HCT116 (cell line): ENCODE results near the gene ELL2. TPM values are rescaled to one million over a fixed set of nuclear protein-coding genes. Genes with fewer than 3 reads are reported as not detected.

ENCODE experiments used
- ATAC-seq: fragments of 200-7000 bp; cut with Tn5 transposase; 2 replicates; pipeline ENCODE4 v1.9.1; 2020; ENCODE audit warnings: mild to moderate bottlenecking, moderate library complexity
- BruUV-seq: library from RNA; stranded (reverse); fragments of 400-500 nt; replicated peaks from 2 replicates; lab custom pipeline; 2021; lab: Mats Ljungman, UMichigan
- CTCF ChIA-PET: fragments of 300-600 bp; sonication (Branson Sonifier 250); formaldehyde crosslinking; loops from one replicate; lab custom pipeline; 2021; ENCODE audit warnings: antibody characterized with exemption; lab: Charles Lee
- POLR2A ChIA-PET: fragments of 300-600, 350-600 bp; sonication (Branson Sonifier 250); formaldehyde crosslinking; loops from one replicate; lab custom pipeline; 2021; ENCODE audit warnings: antibody characterized with exemption; lab: Charles Lee
- RAD21 ChIA-PET, 2 experiments: fragments of 300-600 bp; sonication (Branson Sonifier 250); formaldehyde crosslinking; loops; one replicate each; lab custom pipeline; 2023; ENCODE audit warnings: low total read pairs in 2 of 2; ENCODE audit not compliant: uncharacterized antibody in 2 of 2, unreplicated experiment in 2 of 2, low non-redundant PET in 1 of 2; lab: Charles Lee
- DNase-seq: peaks from one replicate; pipeline ENCODE4 v3.0.0-alpha.2; 2010; ENCODE audit warnings: low read depth, low spot score
- H2AFZ ChIP-seq: fragments of 200-600 bp; shearing (Covaris generic), sonication (generic); 2 replicates; pipeline ENCODE4 v1.6.1; 2017; ENCODE audit warnings: low read depth, mixed run types, mixed read lengths, antibody characterized with exemption, low read length; ENCODE audit not compliant: poor library complexity, severe bottlenecking
- H3K27ac ChIP-seq: 2 replicates; pipeline ENCODE4 v1.5.1; 2012; ENCODE audit warnings: low read depth, low read length
- H3K27me3 ChIP-seq: fragments of 200-600 bp; sonication (generic); 2 replicates; pipeline ENCODE4 v1.6.1; 2016; ENCODE audit warnings: mixed run types, low read length, mixed read lengths; ENCODE audit not compliant: insufficient read depth
- H3K36me3 ChIP-seq, 2 experiments: fragments of 200-500 bp in 1 of 2; fragments of 200-600 bp in 1 of 2; sonication (Bioruptor generic) in 1 of 2; sonication (generic) in 1 of 2; 2 replicates each; pipeline versions ENCODE4 v1.5.1 to v1.6.1; 2014 to 2016; ENCODE audit warnings: low read length in 2 of 2, inconsistent platforms in 1 of 2, mixed read lengths in 1 of 2, mixed run types in 1 of 2; ENCODE audit not compliant: insufficient read depth in 2 of 2, control insufficient read depth in 1 of 2
- H3K4me1 ChIP-seq, 2 experiments: fragments of 200-600 bp in 1 of 2; sonication (generic) in 1 of 2; 2 replicates each; pipeline versions ENCODE4 v1.5.1 to v1.6.1; 2012 to 2017; ENCODE audit warnings: low read length in 2 of 2, inconsistent platforms in 1 of 2, mild to moderate bottlenecking in 1 of 2, mixed read lengths in 1 of 2, mixed run types in 1 of 2, moderate library complexity in 1 of 2; ENCODE audit not compliant: insufficient read depth in 2 of 2, control insufficient read depth in 1 of 2
- H3K4me2 ChIP-seq: fragments of 200-600 bp; sonication (generic); 2 replicates; pipeline ENCODE4 v1.6.1; 2017; ENCODE audit warnings: mixed run types, low read length, mixed read lengths
- H3K4me3 ChIP-seq, 2 experiments: fragments of 200-600 bp in 1 of 2; sonication (generic) in 1 of 2; replicated peaks in 1 of 2; 2 replicates each; pipeline ENCODE4 v1.5.1; 2011 to 2016; ENCODE audit warnings: low read length in 2 of 2, control low read depth in 1 of 2, low read depth in 1 of 2, mild to moderate bottlenecking in 1 of 2, mixed read lengths in 1 of 2, mixed run types in 1 of 2
- H3K79me2 ChIP-seq: fragments of 200-600 bp; sonication (generic); 2 replicates; pipeline ENCODE4 v1.6.1; 2017; ENCODE audit warnings: mild to moderate bottlenecking, mixed run types, low read length, moderate library complexity, mixed read lengths; ENCODE audit not compliant: insufficient read depth
- H3K9ac ChIP-seq: fragments of 200-600 bp; sonication (generic); 2 replicates; pipeline ENCODE4 v1.6.1; 2016; ENCODE audit warnings: low read length, mixed read lengths
- H3K9me2 ChIP-seq: fragments of 200-600 bp; sonication (generic), shearing (Covaris generic); 2 replicates; pipeline ENCODE4 v1.6.1; 2017; ENCODE audit warnings: mixed run types, mild to moderate bottlenecking, moderate library complexity; ENCODE audit not compliant: insufficient read depth
- H3K9me3 ChIP-seq, 2 experiments: fragments of 200-500 bp in 1 of 2; fragments of 200-600 bp in 1 of 2; sonication (Bioruptor generic) in 1 of 2; sonication (generic) in 1 of 2; 2 replicates each; pipeline ENCODE4 v1.6.1; 2014 to 2017; ENCODE audit warnings: low read length in 2 of 2, mixed read lengths in 2 of 2, inconsistent platforms in 1 of 2, low read depth in 1 of 2, mild to moderate bottlenecking in 1 of 2, mixed run types in 1 of 2, moderate library complexity in 1 of 2; ENCODE audit not compliant: control insufficient read depth in 1 of 2, insufficient read depth in 1 of 2
- H4K20me1 ChIP-seq: fragments of 200-600 bp; sonication (generic), shearing (Covaris generic); 2 replicates; pipeline ENCODE4 v1.6.1; 2017; ENCODE audit warnings: mixed run types, mild to moderate bottlenecking, moderate library complexity; ENCODE audit not compliant: insufficient read depth
- CEBPB ChIP-seq: IDR thresholded peaks from 2 replicates; pipeline ENCODE4 v1.6.1; 2012; ENCODE audit warnings: low read depth
- EGR1 ChIP-seq: IDR thresholded peaks from 2 replicates; pipeline ENCODE4 v1.6.1; 2012; ENCODE audit warnings: low read depth
- ELF1 ChIP-seq: IDR thresholded peaks from 2 replicates; pipeline ENCODE4 v1.6.1; 2012; ENCODE audit warnings: low read depth, borderline replicate concordance
- EZH2 ChIP-seq: fragments of 200-600 bp; sonication (generic); IDR thresholded peaks from 2 replicates; pipeline ENCODE4 v1.6.1; 2017; ENCODE audit warnings: antibody characterized with exemption, mixed run types
- EZH2phosphoT487 ChIP-seq: fragments of 200-600 bp; IDR thresholded peaks from 2 replicates; pipeline ENCODE4 v1.6.1; 2018; ENCODE audit warnings: antibody characterized with exemption, borderline replicate concordance
- FOSL1 ChIP-seq: IDR thresholded peaks from 2 replicates; pipeline ENCODE4 v1.6.1; 2012; ENCODE audit warnings: low read depth
- JUND ChIP-seq: IDR thresholded peaks from 2 replicates; pipeline ENCODE4 v1.6.1; 2012
- POLR2A ChIP-seq: IDR thresholded peaks from 2 replicates; pipeline ENCODE4 v1.7.0; 2011; ENCODE audit warnings: borderline replicate concordance; ENCODE audit not compliant: insufficient read depth, insufficient read length; ENCODE audit errors: extremely low read depth
- RAD21 ChIP-seq: IDR thresholded peaks from 2 replicates; pipeline ENCODE4 v1.6.1; 2012; ENCODE audit warnings: low read depth, mild to moderate bottlenecking
- TCF7L2 ChIP-seq: IDR thresholded peaks from 2 replicates; pipeline ENCODE4 v1.7.0; 2011; ENCODE audit warnings: borderline replicate concordance, inconsistent platforms; ENCODE audit not compliant: insufficient read depth, insufficient read length; ENCODE audit errors: extremely low read depth
- intact Hi-C: fragments of 100-400 bp; cut with micrococcal nuclease; formaldehyde crosslinking; loops from 2 replicates; pipeline ENCODE4 v1.10.0; 2022
- total RNA-seq: library from RNA; stranded (reverse); gene quantifications from one replicate; pipeline ENCODE4 v1.2.1, GENCODE V29; 2021; ENCODE audit not compliant: unreplicated experiment
- TF ChIP-seq, protein P1 (sequence below): IDR thresholded peaks from 2 replicates; pipeline ENCODE4 v1.6.1; 2011; ENCODE audit warnings: mild to moderate bottlenecking, low read length, moderate library complexity; ENCODE audit not compliant: insufficient replicate concordance; ENCODE audit errors: extremely low read depth
- TF ChIP-seq, protein P2 (sequence below): IDR thresholded peaks from 2 replicates; pipeline ENCODE4 v1.6.1; 2012

ELL2 gene
- total RNA-seq, 1 experiment from 2014 or later, result 29.8 TPM

- peaks cover 3% of the 10 kb centered on the region; the same call in 1 of the 2 replicates for H3K79me2 ChIP-seq
- no peak for DNase-seq
- H3K27ac ChIP-seq, result no peak overlapping the region
- H2AFZ ChIP-seq, result no peak overlapping the region
- no peak overlapping the region for H3K9ac ChIP-seq
- no peaks in the 10 kb centered on the region for H3K9me3 ChIP-seq
- H3K4me3 ChIP-seq, result no peak overlapping the region
- no peaks in the 10 kb centered on the region for H3K9me2 ChIP-seq
- no TSS peak for BruUV-seq
- ChIA-PET CTCF (no interaction called here), POLR2A (no interaction called here)
- no peaks in the 10 kb centered on the region for H3K27me3 ChIP-seq
- no peaks in the 10 kb centered on the region for H4K20me1 ChIP-seq
- no peaks in the 10 kb centered on the region for H3K36me3 ChIP-seq
- ATAC-seq, result no peak
- TF ChIP-seq EZH2 (no peak), TCF7L2 (no peak), RAD21 (no peak), EGR1 (no peak), CEBPB (no peak), POLR2A (no peak), EZH2phosphoT487 (no peak), FOSL1 (no peak), JUND (no peak), ELF1 (no peak)
- TF ChIP-seq, protein P1, sequence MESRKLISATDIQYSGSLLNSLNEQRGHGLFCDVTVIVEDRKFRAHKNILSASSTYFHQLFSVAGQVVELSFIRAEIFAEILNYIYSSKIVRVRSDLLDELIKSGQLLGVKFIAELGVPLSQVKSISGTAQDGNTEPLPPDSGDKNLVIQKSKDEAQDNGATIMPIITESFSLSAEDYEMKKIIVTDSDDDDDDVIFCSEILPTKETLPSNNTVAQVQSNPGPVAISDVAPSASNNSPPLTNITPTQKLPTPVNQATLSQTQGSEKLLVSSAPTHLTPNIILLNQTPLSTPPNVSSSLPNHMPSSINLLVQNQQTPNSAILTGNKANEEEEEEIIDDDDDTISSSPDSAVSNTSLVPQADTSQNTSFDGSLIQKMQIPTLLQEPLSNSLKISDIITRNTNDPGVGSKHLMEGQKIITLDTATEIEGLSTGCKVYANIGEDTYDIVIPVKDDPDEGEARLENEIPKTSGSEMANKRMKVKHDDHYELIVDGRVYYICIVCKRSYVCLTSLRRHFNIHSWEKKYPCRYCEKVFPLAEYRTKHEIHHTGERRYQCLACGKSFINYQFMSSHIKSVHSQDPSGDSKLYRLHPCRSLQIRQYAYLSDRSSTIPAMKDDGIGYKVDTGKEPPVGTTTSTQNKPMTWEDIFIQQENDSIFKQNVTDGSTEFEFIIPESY, result no peak
- TF ChIP-seq, protein P2, sequence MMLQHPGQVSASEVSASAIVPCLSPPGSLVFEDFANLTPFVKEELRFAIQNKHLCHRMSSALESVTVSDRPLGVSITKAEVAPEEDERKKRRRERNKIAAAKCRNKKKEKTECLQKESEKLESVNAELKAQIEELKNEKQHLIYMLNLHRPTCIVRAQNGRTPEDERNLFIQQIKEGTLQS, result no peak
- TF ChIP-seq, all 23 proteins: peak for 0
- RAD21 ChIA-PET, result no interaction called here
- Histone ChIP-seq H3K4me2 (no peak overlapping the region), H3K4me1 (no peaks in the 10 kb centered on the region)
- intact Hi-C loops, result no loop called here
These were observed 22.9 kb downstream of the ELL2 start for GRCh38 chr5:95938766-95939165.
